AG08396 (cell line): Measurements from ENCODE around the gene PDE11A.
"Not testable (repeated sequence)": the region's sequence is repeated elsewhere in the genome, so short reads cannot be mapped to it uniquely, and the experiment has no call there.

Experiments used
- DNase-seq: peaks from one replicate; pipeline ENCODE4 v3.0.0; 2012; ENCODE audit warnings: low spot score, mixed read lengths

PDE11A gene

DNA sequence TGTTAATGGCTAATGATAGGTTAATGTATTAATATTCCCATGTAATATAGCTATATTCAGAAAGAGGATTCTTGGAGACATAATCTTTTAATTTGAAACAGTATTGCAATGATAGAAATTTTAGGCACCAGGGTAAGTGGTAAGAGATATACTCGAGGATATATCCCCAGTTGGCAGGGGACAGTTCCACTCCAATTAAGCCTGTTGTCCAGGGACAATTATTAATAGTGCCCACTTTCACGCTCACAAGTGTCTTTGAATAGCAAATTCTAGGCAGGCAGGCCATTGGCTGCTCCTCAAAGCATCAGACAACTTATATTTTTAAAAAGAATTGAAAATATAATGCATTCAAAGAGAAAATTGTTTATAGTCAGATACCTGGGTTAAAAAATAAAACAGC lies 190.7 kb downstream of the PDE11A start:
- no peak for DNase-seq

DNA sequence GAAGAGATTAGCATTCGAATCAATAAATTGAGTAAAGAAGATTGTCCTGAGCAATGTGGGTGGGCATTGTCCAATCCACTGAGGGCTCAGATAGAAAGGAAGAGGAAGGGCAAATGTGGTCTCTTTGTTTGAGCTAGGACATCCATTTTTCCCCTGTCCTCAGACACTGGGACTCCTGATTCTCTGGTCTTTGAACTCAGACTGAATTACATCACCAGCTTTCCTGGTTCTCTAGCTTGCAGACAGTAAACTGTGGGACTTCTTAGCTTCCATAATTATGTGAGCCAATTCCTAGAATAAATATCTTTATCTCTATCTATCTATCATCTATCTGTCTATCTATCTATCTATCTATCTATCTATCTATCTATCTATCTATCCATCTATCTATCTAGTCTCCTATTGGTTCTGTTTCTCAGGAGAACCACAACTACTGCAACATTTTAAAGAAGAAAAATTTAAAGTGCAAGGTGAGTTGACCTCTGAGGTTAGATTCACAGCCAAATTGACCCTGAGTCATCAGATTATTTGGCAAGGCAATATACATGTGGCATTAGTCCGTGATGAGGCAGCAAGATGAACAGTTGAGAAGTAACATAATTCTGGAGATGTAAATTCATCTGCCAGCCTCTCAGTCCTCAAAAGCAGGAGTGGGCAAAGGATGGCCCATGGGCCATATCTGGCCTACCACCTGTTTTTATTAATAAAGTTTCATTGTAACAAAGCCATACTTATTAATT lies 191.4 kb downstream of the PDE11A start:
- DNase-seq: no peak

DNA sequence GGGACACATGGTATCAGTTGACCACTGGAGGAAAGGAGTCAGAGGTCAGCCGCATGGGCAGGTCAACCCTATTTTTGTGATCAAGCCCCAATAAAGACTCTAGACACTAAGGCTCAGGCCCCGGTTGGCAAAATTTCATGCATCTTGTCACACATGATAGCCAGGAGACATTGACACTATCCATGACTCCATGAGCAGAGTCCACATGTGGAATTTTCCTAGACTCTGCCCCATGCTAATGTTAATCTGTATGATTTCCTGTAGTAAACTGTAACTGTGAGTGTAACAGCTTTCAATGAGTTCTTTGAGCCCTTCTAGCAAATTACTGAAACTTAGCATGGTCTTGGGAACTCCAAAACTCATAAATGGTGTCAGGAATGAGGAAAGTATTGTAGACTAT lies 192.3 kb downstream of the PDE11A start:
- DNase-seq: no peak

- no peak for DNase-seq
These were observed 195.6 kb downstream of the PDE11A start for GRCh38 chr2:177876950-177877349.

DNA sequence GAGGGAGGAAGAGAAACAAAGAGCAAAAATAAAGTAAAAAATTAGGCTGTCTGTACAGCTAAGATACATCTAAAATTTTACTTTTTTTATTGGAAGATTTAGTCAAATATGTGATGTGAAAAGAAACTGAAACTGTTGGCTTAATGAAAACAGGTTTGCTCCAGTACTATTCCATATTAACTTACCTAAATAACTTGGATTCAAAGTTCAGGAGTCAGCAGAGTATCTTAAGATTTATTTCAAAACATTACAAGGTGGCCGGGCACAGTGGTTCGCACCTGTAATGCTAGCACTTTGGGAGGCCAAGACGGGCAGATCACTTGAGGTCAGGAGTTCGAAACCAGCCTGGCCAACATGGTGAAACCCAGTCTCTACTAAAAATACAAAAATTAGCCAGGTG lies 197.9 kb downstream of the PDE11A start:
- no peak for DNase-seq

DNA sequence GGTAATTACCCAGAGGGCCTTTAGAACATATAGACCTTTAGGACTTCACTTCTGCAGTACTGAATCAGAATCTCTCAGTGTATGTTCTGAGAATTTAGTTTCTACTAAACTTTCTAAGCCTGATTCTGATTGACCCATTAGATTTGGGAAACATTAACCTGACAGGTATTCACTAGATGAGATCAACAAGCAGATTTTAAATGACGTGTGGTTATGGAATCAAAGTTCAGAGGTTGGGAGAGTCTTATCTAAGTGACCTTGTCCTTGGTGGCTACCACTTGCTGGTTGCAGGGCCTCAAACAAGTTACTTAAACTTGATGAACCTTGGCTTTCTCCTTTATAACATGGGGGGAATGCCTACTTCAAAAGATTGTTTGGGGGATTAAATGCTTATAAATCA lies 198.7 kb downstream of the PDE11A start:
- DNase-seq: no peak

- DNase-seq: no peak
These were observed 200.3 kb downstream of the PDE11A start for GRCh38 chr2:177872286-177872685.

DNA sequence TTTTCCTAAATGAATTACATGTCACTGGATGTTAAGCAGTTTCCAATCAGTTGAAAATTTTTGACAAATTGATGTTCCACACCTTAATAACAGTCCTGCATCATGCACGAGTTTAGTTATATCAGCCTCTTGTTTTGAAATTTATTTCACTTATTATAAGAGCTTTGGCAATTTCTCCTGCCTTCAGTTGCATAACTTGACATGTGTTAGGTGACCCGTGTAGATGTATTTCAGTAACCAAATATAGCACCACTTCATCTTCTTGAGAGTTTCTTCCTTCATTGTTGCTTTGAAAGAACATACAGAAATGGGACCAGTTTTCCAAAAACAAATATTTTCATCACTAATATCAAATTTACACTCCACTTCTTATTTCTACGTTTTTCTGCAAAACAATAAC lies 202.7 kb downstream of the PDE11A start:
- DNase-seq: no peak

DNA sequence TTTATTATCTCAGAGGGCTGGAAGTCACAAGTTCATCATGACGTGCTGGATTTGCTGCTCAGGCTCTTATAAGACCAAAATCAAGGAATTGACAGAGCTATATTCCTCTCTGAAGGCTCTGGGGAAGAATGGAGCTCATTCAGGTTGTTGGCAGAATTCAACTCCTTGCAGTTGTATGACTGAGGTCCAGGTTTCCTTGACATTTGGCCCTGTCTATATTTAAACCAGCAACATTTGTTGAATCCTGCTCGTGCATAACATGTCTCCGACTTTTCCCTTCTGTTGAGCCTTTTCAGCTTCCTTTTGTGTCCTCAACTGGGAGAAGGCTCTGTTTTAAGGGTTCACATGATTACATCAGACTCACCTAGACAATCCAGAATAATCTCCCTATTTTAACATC lies 203.4 kb downstream of the PDE11A start:
- no peak for DNase-seq

DNA sequence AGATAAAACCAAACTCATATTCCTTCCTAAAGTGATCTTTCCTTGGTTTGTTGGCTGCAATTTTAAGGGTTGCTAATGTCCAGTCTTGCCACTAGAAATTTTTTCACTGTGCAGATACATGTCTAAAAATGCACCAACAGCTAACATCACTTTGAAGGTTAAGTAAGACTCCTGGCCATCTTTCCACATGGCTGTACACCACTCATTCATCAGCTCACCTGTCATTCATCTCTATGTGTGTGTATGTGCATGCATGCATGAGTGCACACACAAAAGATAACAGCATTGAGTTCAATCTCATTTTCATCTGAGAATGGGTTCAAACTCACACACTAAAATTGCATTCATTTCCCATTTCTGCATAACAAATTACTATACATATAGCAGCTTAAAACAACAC lies 203.8 kb downstream of the PDE11A start:
- DNase-seq: no peak

- DNase-seq: no peak
These were observed 215.0 kb downstream of the PDE11A start for GRCh38 chr2:177857538-177857937.

DNA sequence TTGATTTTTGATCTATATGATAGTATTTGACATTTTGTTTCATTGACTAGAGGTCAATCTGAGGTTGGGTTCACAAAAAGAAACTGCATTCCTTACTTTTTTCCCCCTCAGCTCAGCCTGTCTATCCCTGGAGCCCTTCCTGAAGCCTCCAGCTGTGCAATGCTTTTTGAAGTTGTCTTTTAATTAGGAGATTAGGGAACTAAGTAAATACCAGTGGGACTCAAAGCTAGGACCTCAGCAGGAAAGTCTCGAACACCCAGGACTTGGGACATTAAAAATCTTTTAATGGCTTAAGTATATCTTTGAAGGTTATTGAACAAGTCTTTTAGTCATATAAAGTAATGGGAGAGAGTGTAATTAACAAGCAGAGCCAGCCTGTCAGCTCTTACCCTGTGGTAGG lies 220.2 kb downstream of the PDE11A start:
- no peak for DNase-seq

DNA sequence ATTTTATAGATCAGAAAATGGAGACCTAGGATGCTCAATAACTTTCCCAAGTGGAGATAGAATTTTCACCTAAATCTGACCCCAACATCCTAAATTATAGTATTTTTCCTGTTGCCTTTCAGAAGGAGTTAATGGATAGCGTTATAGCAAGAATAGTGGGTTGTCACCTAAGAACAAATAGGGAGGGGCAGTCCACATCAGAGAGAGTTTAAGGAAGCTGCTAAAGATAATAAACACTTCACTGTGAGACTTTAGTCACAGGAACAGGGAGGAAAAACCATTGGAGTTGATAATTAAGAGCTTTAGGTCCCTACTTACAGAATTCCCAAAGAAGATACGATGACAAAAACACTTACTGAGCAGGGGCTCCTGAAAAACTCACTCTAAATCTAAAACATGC lies 229.4 kb downstream of the PDE11A start:
- DNase-seq: no peak

GRCh38 chr2:177842243-177842642 lies 230.3 kb downstream of the PDE11A start:
- DNase-seq: no peak

- not testable (repeated sequence) for DNase-seq
These were observed 237.0 kb downstream of the PDE11A start for GRCh38 chr2:177835418-177836204.

GRCh38 chr2:177832611-177833433 lies 239.8 kb downstream of the PDE11A start:
- DNase-seq: no peak

DNA sequence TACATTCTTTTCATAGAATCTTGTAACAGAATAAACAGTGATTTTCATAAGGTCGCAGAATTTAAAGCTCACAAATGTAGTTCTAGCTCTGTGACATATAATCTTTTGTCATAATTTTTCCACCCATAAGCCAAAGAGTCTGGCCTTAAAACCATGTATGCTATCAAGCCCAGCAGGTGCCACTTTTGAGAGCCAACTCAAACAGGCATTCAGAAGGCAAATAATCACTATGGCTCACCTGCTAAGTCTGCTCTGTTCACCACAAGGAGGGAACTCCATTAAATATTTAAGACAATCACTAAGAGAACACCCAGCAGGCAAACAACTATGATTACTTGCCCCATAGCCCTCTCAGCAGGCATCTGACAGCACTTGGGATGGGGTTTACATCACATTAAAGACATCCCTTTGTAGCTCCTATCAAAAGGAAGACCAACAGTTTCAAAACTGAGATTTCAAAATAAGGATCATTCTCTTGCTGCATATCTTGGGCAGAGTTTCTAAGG lies 241.6 kb downstream of the PDE11A start:
- DNase-seq: no peak

GRCh38 chr2:177828557-177828956 lies 244.0 kb downstream of the PDE11A start:
- DNase-seq: no peak

GRCh38 chr2:177826897-177827296 lies 245.7 kb downstream of the PDE11A start:
- no peak for DNase-seq

- DNase-seq: no peak
These were observed 249.6 kb downstream of the PDE11A start for GRCh38 chr2:177822941-177823340.

DNA sequence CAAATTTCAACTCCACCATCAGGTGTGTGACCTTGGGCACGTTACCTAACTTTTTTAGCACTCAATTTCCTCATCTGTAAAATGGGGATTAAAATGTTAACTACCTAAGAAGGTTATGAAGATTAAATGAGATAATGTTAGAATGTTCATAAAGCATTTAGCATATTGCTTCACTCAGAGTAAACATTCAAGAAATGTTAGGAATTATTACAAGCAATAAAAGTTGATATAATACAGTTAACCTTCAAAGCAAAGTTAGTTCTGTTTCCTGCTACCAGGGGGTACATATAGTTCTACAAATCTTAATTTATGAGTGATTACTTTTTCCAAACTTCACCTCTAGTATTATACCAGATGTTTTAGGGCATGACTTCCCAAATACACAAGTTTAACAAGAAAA lies 254.2 kb downstream of the PDE11A start:
- DNase-seq: no peak

- DNase-seq: no peak
These were observed 255.3 kb downstream of the PDE11A start for GRCh38 chr2:177817300-177817699.

DNA sequence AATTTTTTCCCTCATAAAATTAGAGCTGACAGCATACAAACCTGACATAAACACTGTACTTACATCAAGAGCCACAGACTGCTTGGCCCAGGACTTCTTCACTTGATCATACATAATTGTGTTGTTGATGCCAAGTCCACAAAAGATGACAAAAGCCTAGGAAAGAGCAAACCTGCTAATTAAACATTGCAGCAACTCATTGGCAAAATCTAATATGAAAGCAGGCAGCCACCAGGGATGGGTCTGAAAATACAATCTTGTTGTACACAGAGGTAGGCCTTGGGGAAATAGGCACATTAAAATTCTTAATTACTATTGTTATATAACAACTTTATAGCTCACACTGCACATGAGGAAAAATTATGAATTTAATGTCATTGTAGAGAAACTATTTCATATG lies 255.8 kb downstream of the PDE11A start:
- DNase-seq: no peak
